ENCODE measurements around the gene PTPN23. TPM values are rescaled to one million over a fixed set of nuclear protein-coding genes. Genes with fewer than 3 reads are reported as not detected.

Gene PTPN23
- total and polyA plus RNA-seq, 8 donors: 8.6 to 120 (median 27.6) TPM

DNA sequence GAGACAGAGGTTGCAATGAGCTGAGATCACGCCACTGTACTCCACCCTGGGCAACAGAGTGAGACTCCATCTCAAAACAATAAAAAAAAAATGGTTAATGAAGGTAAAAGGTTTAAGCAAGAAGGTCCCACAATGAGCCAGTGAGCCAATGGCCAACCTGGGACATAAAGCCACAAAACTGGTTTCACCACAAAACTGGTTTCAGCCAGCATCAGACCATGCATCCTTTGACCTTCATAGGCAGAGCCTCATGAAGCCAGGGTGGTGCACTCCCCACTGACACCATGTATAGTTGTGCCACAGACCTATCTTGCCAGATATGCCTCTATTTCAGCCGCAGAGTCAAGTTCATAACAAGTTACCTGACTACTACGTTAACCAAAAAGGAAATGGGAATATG, 53.0 kb downstream of the PTPN23 start:
- WGBS, 5 donors: 70 to 93% (median 75%) methylated on average over 3 of the region's 3 CpGs
- Histone ChIP-seq H3K27me3 (no peaks in the 10 kb centered on the region), H3K4me3 (no peak overlapping the region), H3K27ac (no peak overlapping the region), H3K4me1 (peaks cover 0 to 16% (median 8%) of the 10 kb centered on the region in 4 donors), H3K9me3 (no peaks in the 10 kb centered on the region), H3K36me3 (peaks cover 21 to 88% (median 70%) of the 10 kb centered on the region in 4 donors)
- intact Hi-C loops (cut with DNase I; ENCODE audit: low total_unique reads): no loop called here
- peak in 1 of 2 donors; percentile 82 for DNase-seq
- TF ChIP-seq, protein P1, sequence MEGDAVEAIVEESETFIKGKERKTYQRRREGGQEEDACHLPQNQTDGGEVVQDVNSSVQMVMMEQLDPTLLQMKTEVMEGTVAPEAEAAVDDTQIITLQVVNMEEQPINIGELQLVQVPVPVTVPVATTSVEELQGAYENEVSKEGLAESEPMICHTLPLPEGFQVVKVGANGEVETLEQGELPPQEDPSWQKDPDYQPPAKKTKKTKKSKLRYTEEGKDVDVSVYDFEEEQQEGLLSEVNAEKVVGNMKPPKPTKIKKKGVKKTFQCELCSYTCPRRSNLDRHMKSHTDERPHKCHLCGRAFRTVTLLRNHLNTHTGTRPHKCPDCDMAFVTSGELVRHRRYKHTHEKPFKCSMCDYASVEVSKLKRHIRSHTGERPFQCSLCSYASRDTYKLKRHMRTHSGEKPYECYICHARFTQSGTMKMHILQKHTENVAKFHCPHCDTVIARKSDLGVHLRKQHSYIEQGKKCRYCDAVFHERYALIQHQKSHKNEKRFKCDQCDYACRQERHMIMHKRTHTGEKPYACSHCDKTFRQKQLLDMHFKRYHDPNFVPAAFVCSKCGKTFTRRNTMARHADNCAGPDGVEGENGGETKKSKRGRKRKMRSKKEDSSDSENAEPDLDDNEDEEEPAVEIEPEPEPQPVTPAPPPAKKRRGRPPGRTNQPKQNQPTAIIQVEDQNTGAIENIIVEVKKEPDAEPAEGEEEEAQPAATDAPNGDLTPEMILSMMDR (IDR thresholded peaks at IDR 0.05): no peak
- no peak for TF ChIP-seq POLR2AphosphoS5 (IDR thresholded peaks at IDR 0.05)

DNA sequence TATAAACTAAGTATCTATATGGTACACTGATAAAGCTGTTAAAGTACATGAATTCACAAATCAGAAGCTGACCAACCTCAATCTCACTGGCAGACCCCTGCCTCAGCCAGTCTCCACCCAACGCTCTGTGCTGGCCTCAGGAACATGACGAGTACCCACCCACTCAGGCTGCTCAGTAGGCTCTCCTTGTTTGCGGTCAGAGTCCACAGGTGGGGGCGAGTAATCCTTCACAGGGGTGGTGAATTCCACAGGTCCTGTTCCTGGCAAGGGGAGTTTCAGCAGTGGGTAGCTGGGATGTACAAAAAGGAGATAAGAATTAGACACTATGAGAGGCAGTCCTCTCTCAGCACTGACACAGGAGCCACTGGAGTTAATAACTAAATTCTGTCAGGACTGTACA, 54.0 kb downstream of the PTPN23 start:
- Histone ChIP-seq H3K9me3 (no peaks in the 10 kb centered on the region), H3K27me3 (no peaks in the 10 kb centered on the region), H3K4me1 (peaks cover 0 to 6% (median 1%) of the 10 kb centered on the region in 4 donors), H3K27ac (no peak overlapping the region), H3K36me3 (peaks cover 27 to 95% (median 81%) of the 10 kb centered on the region in 4 donors), H3K4me3 (no peak overlapping the region)
- intact Hi-C loops (cut with DNase I; ENCODE audit: low total_unique reads): no loop called here
- TF ChIP-seq EP300 (IDR thresholded peaks at IDR 0.05) (no peak), POLR2AphosphoS5 (IDR thresholded peaks at IDR 0.05) (no peak), POLR2A (IDR thresholded peaks at IDR 0.05) (no peak)
- TF ChIP-seq, protein P1 (IDR thresholded peaks at IDR 0.05): no peak
- peak in 1 of 2 donors; percentile 44 for DNase-seq
- 77 to 95% (median 92%) methylated on average over 4 of the region's 4 CpGs for WGBS, 5 donors

DNA sequence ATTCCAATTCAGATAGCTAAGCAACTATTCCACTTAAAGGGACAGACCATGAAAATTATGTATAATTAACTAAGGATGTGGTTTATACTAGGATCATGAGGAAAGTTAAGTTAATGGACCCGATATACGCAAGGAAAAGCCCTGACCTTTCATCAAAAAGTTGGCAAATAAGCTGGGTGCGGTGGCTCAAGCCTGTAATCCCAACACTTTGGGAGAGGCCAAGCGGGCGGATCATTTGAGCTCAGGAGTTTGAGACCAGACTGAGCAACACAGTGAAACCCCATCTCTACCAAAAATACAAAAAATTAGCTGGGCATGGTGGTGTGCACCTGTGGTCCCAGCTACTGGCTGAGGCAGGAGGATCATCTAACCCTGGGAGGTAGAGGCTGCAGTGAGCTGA, 55.4 kb downstream of the PTPN23 start:
- DNase-seq: no peak
- Histone ChIP-seq H3K9me3 (no peaks in the 10 kb centered on the region), H3K27me3 (no peaks in the 10 kb centered on the region), H3K27ac (no peak overlapping the region), H3K4me3 (no peak overlapping the region), H3K36me3 (peaks cover 31 to 95% (median 83%) of the 10 kb centered on the region in 4 donors), H3K4me1 (peaks cover 0 to 11% (median under 1%) of the 10 kb centered on the region in 4 donors)
- 74 to 85% (median 79%) methylated on average over 5 of the region's 5 CpGs for WGBS, 5 donors
- TF ChIP-seq POLR2AphosphoS5 (IDR thresholded peaks at IDR 0.05): no peak
- TF ChIP-seq EP300 (IDR thresholded peaks at IDR 0.05): no peak
- TF ChIP-seq POLR2A (IDR thresholded peaks at IDR 0.05): no peak
- TF ChIP-seq, protein P1 (IDR thresholded peaks at IDR 0.05): no peak
- intact Hi-C loops (cut with DNase I; ENCODE audit: low total_unique reads): no loop called here

DNA sequence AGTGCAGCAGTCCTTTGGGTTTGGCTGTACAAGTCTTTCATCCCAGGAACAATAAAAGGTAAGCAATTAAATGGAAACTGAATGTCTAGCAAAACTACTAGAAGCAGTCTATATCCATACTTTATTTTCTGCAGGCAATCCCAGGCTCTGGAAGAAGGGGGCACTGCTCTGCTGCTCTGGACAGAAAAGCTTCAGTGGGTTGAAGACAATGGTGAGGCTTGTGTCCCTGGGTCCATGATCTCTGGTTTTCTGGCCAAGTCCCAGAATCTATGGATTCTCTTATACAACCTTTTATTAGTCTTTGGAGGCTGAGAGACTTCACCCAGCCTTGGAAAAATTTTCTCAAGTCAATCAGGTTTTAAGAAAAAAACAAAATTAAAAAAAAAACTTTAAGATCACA, 59.3 kb downstream of the PTPN23 start:
- TF ChIP-seq POLR2A (IDR thresholded peaks at IDR 0.05): no peak
- TF ChIP-seq EP300 (IDR thresholded peaks at IDR 0.05): no peak
- TF ChIP-seq, protein P1 (IDR thresholded peaks at IDR 0.05): no peak
- no peak for TF ChIP-seq POLR2AphosphoS5 (IDR thresholded peaks at IDR 0.05)
- Histone ChIP-seq H3K27ac (no peak overlapping the region), H3K9me3 (no peaks in the 10 kb centered on the region), H3K27me3 (no peaks in the 10 kb centered on the region), H3K4me1 (peaks cover 26 to 42% (median 33%) of the 10 kb centered on the region in 4 donors), H3K36me3 (peaks cover 10 to 70% (median 54%) of the 10 kb centered on the region in 4 donors), H3K4me3 (no peak overlapping the region)
- intact Hi-C loops (cut with DNase I; ENCODE audit: low total_unique reads): no loop called here
- no peak for DNase-seq
